ENCODE measurements around the gene ANK2.

The ANK2 gene

DNA sequence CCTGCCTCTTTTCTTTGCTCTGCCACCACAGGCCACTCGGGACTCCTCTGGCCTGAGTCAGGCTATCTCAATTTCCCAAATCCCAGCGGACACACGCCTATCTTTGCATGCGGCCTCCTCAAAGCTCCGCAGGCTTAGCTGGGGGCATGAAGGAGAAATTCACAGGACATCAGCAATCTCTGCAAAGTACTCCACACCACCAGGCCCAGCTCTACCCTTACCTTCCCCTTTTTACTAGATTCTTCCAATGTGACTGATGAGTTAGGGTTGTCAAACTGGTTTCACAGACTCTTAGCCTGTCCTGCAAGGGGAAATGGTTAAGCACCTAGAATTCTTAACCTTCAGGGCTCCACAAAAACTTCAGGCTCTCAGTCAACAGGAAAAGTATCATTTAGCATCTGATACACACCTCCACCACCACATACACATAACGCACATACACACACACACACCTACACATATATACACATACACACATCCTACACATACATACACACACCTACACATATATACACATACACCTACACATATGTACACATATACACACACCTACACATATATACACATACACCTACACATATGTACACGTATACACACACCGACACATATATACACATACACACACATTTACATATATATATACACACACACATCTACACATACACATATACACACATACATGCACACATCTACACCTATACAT, 349.1 kb downstream of the ANK2 start:
- no peak overlapping the region for H3K27ac Mint-ChIP-seq
- H3K4me1 Mint-ChIP-seq (ENCODE audit: low read depth) = no peaks in the 10 kb centered on the region
- intact Hi-C loops (cut with micrococcal nuclease) = loop anchor here (10.0 kb wide), 1 partner anchor 146 kb away; no protein-coding TSS in a partner anchor
- no peaks in the 10 kb centered on the region for H3K27me3 Mint-ChIP-seq
- no peak overlapping the region for H3K4me3 Mint-ChIP-seq
- H3K36me3 Mint-ChIP-seq (ENCODE audit: low read depth) = no peaks in the 10 kb centered on the region
- H3K9me3 Mint-ChIP-seq = no peaks in the 10 kb centered on the region

DNA sequence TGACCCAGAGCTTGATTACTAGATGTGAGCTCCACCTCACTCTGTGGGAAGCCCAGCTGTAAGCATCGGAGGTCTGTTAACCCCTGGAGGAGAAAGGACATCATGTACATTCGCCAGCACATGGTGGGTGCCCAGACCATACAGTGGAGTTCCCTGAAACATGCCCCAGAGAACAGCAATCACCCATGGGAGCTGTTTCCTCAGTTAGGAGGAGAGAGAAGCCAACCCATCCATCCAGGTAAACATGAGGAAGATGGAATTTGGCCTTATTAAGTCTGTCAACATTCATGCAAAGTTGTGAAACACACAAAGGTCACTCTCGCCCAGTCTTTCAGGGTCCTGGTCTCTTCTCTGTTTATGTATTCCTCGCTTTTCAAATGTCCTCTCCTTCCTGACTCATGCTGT, 354.7 kb downstream of the ANK2 start:
- Mint-ChIP-seq H3K27me3 (no peaks in the 10 kb centered on the region), H3K4me3 (no peak overlapping the region), H3K36me3 (ENCODE audit: low read depth) (no peaks in the 10 kb centered on the region), H3K4me1 (ENCODE audit: low read depth) (no peaks in the 10 kb centered on the region), H3K27ac (no peak overlapping the region), H3K9me3 (no peaks in the 10 kb centered on the region)
- intact Hi-C loops (cut with micrococcal nuclease) = no loop called here

DNA sequence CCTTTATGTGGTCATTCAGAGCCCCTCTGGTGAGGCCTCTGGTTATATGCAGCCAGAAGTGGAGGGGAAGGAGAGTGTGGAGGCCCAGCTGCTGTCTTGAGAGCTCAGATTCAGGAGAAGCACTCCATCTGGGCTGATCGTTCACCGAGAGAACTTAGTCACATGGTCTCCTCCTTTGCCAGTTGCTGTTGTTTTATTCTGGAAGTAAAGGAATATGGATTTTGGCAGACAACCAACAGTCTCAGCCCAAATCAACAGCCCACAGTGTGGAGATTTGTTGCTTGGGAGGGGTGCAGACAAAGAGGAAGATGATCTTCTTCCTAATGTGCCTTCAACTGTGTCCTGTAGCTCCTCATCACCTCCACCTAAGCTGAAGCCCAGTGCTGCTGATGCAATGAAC, 355.4 kb downstream of the ANK2 start:
- H3K4me3 Mint-ChIP-seq = no peak overlapping the region

DNA sequence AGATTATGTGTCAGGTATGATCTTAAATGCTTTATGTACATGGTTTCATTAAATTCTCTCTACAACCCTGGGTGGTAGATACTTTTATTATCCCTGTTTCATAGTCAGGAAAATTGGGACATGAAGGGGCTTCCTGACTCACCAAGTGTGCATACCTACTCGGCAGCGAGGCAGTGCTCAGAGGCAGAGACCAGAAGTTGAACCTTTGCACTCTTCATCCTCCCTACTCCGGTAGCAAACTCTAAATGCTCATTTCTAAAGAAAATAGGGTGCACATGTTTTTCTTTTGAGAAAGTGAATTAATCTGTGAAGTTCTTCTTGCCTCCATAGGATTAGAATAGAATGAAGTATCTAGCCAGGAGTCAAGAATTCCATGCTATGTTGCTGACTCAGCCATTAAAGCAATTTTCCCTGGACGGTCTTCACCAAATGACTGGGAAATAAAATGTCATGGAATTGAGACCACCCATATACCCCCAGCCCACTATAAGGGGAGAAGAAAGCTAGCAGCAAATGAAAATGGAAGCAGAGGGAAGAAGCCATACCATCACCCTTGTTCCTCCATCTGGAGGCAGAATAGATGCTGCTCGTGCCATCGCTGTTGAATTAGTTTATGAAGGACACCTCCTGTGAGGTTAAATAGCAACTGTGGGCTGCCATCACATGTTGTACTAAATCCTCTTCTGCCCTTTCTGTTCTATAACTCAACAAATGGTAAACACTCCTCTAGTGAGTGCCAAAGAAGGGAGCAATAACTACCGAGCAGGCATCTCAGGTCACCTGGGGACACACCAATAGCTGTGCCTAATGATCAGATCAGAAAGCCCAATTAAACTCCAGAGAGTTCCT, 356.6 kb downstream of the ANK2 start:
- H3K27ac Mint-ChIP-seq = no peak overlapping the region
- H3K4me3 Mint-ChIP-seq = no peak overlapping the region
- no peaks in the 10 kb centered on the region for H3K9me3 Mint-ChIP-seq
- H3K4me1 Mint-ChIP-seq (ENCODE audit: low read depth) = no peaks in the 10 kb centered on the region
- no peaks in the 10 kb centered on the region for H3K27me3 Mint-ChIP-seq
- H3K36me3 Mint-ChIP-seq (ENCODE audit: low read depth) = no peaks in the 10 kb centered on the region
- intact Hi-C loops (cut with micrococcal nuclease) = no loop called here

More for the DNA sequence above, 355.4 kb downstream of the ANK2 start:
- Mint-ChIP-seq H3K27me3 (no peaks in the 10 kb centered on the region), H3K4me1 (ENCODE audit: low read depth) (no peaks in the 10 kb centered on the region), H3K36me3 (ENCODE audit: low read depth) (no peaks in the 10 kb centered on the region), H3K9me3 (no peaks in the 10 kb centered on the region), H3K27ac (no peak overlapping the region)
- intact Hi-C loops (cut with micrococcal nuclease) = no loop called here

DNA sequence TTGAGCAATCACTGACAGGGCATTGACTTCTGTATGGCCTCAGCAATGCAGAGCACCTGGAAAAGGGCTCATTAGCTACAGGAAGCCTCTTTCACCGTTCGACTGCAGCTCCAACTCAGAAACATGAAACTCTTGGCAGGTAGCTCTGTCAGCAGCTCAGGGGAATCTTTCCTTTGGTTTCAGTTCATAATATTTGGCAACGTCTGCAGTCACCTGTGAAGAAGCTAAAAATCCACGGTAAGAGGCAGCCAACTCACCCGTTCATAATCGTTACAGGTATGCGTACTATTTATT, 357.2 kb downstream of the ANK2 start:
- intact Hi-C loops (cut with micrococcal nuclease) = no loop called here
- H3K36me3 Mint-ChIP-seq (ENCODE audit: low read depth) = no peaks in the 10 kb centered on the region
- no peak overlapping the region for H3K4me3 Mint-ChIP-seq
- H3K27ac Mint-ChIP-seq = no peak overlapping the region
- no peaks in the 10 kb centered on the region for H3K4me1 Mint-ChIP-seq (ENCODE audit: low read depth)
- no peaks in the 10 kb centered on the region for H3K27me3 Mint-ChIP-seq
- H3K9me3 Mint-ChIP-seq = no peaks in the 10 kb centered on the region

DNA sequence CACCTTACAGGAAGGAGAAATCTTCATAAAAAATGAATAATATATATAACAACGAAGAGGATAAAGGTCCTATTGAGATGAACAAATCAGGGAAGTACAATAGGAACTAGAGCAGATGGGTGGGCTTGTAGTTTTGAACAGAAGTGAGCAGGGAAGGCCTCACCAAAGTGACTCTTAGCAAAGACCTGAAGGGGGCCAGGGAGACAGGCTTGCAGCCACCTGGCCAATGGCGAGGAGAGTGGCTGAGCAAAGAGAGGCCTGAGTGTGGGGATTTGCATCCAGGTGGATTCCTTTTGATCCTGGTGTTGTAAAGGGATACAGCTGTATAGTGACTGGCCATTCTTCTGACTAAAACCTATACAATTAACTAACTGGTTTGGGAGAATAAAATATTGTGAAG, 358.0 kb downstream of the ANK2 start:
- intact Hi-C loops (cut with micrococcal nuclease) = no loop called here
- H3K4me1 Mint-ChIP-seq (ENCODE audit: low read depth) = no peaks in the 10 kb centered on the region
- H3K27me3 Mint-ChIP-seq = no peaks in the 10 kb centered on the region
- H3K27ac Mint-ChIP-seq = no peak overlapping the region
- no peaks in the 10 kb centered on the region for H3K9me3 Mint-ChIP-seq
- H3K4me3 Mint-ChIP-seq = no peak overlapping the region
- H3K36me3 Mint-ChIP-seq (ENCODE audit: low read depth) = no peaks in the 10 kb centered on the region

DNA sequence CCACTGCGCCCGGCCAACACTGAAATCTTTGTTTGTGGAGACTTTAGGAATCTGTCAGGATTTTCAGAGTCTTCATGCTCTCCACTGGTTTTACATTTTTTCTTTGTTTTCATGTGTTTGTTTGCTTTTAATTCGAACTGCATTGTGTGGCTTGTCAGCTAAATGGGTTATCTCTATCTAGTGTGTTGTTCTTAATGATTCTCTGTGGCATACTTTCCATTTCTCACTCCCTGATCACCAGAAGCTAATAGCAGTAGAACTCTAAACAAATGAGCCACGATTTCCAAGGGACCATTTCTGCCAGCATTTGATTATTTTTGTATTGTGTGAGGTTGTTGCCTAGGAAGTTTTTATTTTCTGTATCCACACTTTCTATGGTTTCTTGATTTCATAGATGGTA, 359.7 kb downstream of the ANK2 start:
- Mint-ChIP-seq H3K4me3 (no peak overlapping the region), H3K27ac (no peak overlapping the region), H3K9me3 (no peaks in the 10 kb centered on the region), H3K27me3 (no peaks in the 10 kb centered on the region), H3K36me3 (ENCODE audit: low read depth) (no peaks in the 10 kb centered on the region), H3K4me1 (ENCODE audit: low read depth) (no peaks in the 10 kb centered on the region)
- intact Hi-C loops (cut with micrococcal nuclease) = no loop called here

DNA sequence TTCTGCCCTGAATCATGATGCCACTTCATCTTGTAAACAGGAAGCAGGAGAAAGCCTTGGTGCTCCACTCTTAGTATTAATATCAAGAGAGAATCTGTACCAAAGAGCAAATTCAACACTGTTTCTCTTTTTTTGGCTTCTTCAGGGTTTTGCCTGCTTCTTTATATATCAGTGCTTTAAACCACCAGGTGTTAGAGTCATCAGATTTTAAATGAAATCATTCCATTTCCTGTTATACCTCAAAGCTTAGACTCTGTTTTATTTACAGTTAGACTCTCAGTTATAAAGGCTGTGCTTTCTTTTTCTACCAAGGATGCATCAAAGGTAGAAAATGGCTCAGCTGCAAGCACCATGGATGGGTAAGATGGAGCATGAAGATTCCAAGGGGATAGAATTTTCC, 361.2 kb downstream of the ANK2 start:
- intact Hi-C loops (cut with micrococcal nuclease) = no loop called here

DNA sequence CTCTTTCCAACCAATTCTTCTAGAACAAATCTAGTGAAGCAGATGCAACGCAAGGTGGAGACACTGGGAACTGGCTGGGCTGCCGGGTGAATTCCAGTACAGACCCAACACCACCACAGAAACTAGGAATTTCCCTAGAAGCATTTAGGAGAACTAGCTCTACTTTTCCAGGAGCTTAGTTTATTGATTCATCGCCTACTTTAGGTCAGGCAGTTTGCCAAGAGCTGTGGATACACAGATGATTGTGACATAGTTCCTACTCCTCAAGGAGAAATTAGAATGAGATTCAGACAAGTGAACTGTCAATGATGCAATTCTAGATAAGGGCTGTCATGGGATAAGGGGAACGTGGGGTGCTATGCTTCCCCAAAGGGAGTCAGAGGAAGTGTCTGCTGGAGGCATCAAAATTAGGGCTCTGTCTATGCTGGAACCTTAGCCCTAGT, 362.1 kb downstream of the ANK2 start:
- Mint-ChIP-seq H3K27me3 (no peaks in the 10 kb centered on the region), H3K4me3 (no peak overlapping the region), H3K36me3 (ENCODE audit: low read depth) (no peaks in the 10 kb centered on the region), H3K9me3 (no peaks in the 10 kb centered on the region), H3K27ac (no peak overlapping the region), H3K4me1 (ENCODE audit: low read depth) (no peaks in the 10 kb centered on the region)
- intact Hi-C loops (cut with micrococcal nuclease) = no loop called here

More for the DNA sequence above, 361.2 kb downstream of the ANK2 start:
- Mint-ChIP-seq H3K9me3 (no peaks in the 10 kb centered on the region), H3K27me3 (no peaks in the 10 kb centered on the region), H3K27ac (no peak overlapping the region), H3K4me3 (no peak overlapping the region), H3K36me3 (ENCODE audit: low read depth) (no peaks in the 10 kb centered on the region), H3K4me1 (ENCODE audit: low read depth) (no peaks in the 10 kb centered on the region)

DNA sequence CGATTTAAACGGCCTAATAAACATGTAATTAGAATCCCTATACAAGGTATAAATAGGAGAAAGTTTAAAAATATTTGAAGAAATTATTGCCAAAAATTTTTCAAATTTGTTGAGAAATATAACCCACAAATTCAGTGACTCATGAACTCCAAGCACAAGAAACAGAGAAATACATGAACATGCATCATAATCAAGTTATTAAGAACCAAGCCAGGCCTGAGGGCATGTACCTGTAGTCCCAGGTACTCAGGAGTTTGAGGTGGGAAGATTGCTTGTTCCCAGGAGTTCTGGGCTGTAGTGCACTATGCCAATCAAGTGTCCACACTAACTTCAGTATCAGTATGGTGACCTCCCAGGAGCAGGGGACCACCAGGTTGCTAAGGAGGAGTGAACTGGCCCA, 370.2 kb downstream of the ANK2 start:
- peaks cover 22% of the 10 kb centered on the region for H3K9me3 Mint-ChIP-seq
- intact Hi-C loops (cut with micrococcal nuclease) = no loop called here
- H3K27ac Mint-ChIP-seq = no peak overlapping the region
- no peaks in the 10 kb centered on the region for H3K36me3 Mint-ChIP-seq (ENCODE audit: low read depth)
- no peak overlapping the region for H3K4me3 Mint-ChIP-seq
- no peaks in the 10 kb centered on the region for H3K27me3 Mint-ChIP-seq
- H3K4me1 Mint-ChIP-seq (ENCODE audit: low read depth) = no peaks in the 10 kb centered on the region

DNA sequence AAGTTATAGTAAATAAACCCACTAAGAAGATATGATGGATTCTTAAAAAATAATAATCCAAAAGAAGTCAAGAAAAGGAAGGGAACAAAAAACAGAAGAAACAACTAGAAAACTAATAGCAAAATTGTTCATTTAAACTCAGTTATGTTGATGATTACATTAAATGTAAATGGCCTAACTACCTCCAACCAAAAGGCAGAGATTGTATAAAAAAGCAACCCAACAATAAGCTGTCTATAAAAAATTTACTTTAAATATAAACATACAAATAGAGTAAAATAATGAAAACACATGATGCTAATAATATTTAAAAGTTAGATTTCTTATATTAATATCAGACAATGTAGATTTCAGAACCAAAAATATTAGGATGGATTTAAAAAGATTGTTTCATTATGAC, 371.5 kb downstream of the ANK2 start:
- Mint-ChIP-seq H3K27me3 (no peaks in the 10 kb centered on the region), H3K4me3 (no peak overlapping the region), H3K9me3 (peaks cover 22% of the 10 kb centered on the region), H3K27ac (no peak overlapping the region), H3K4me1 (ENCODE audit: low read depth) (no peaks in the 10 kb centered on the region), H3K36me3 (ENCODE audit: low read depth) (no peaks in the 10 kb centered on the region)
- intact Hi-C loops (cut with micrococcal nuclease) = no loop called here

DNA sequence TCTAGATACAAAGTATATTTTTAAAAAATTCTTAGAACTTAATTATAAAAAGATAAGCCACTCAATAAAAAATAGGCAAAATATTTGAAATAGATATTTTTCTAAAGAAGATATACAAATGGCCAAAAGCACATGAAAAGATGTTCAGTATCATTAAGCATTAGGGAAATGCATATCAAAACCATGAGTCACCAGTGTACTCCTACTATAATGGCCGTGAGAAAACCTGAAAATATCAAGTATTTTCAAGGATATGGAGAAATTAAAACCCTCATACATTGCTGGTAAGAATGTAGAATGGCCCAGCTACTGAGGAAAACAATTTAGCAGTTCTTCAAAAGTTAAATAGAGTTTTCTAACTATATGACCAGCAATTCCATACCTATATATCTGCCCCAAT, 374.2 kb downstream of the ANK2 start:
- Mint-ChIP-seq H3K9me3 (peaks cover 14% of the 10 kb centered on the region), H3K4me3 (no peak overlapping the region), H3K27ac (no peak overlapping the region), H3K36me3 (ENCODE audit: low read depth) (no peaks in the 10 kb centered on the region), H3K27me3 (no peaks in the 10 kb centered on the region), H3K4me1 (ENCODE audit: low read depth) (no peaks in the 10 kb centered on the region)
- intact Hi-C loops (cut with micrococcal nuclease) = no loop called here

DNA sequence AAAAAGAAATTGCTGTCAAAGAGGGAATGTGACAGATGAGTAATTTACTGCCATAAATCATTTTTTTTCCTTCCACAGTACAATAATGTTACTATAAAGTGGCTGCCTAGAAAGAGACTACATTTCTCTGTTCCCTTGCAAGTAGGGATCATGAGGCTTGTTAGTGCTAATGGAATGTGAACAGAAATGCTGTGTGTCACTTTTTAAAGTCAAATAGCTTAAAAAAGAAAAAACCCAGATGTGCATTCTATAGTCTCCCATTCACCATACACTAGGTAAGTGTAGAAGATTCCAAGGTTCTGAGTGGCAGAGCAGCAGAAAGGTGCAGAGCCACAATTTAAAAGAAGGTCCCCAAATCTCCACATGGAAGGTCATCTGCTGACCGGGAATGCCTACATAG, 383.7 kb downstream of the ANK2 start:
- H3K4me3 Mint-ChIP-seq = no peak overlapping the region
- peaks cover 36% of the 10 kb centered on the region for H3K9me3 Mint-ChIP-seq
- intact Hi-C loops (cut with micrococcal nuclease) = no loop called here
- no peak overlapping the region for H3K27ac Mint-ChIP-seq
- H3K36me3 Mint-ChIP-seq (ENCODE audit: low read depth) = no peaks in the 10 kb centered on the region
- H3K4me1 Mint-ChIP-seq (ENCODE audit: low read depth) = no peaks in the 10 kb centered on the region
- H3K27me3 Mint-ChIP-seq = no peaks in the 10 kb centered on the region

Measured in dendritic cell treated with granulocyte-macrophage colony-stimulating factor and Interleukin-4, amounts not matched to agents 40 ng/mL and 50 ng/mL, for 4 days (primary cell).